GM12892 (cell line): Measurements from ENCODE around the gene VAPB.

Source experiments
- POLR2A ChIP-seq: IDR thresholded peaks from 2 replicates; pipeline ENCODE4 v1.6.1; 2011; ENCODE audit warnings: low read depth, low read length, control low read depth
- POLR2AphosphoS5 ChIP-seq: IDR thresholded peaks from 2 replicates; pipeline ENCODE4 v1.6.1; 2011; ENCODE audit warnings: low read depth, low read length, control low read depth
- TAF1 ChIP-seq: IDR thresholded peaks from 2 replicates; pipeline ENCODE4 v1.6.1; 2011; ENCODE audit warnings: low read depth, mild to moderate bottlenecking, control low read depth, low read length, borderline replicate concordance

DNA sequence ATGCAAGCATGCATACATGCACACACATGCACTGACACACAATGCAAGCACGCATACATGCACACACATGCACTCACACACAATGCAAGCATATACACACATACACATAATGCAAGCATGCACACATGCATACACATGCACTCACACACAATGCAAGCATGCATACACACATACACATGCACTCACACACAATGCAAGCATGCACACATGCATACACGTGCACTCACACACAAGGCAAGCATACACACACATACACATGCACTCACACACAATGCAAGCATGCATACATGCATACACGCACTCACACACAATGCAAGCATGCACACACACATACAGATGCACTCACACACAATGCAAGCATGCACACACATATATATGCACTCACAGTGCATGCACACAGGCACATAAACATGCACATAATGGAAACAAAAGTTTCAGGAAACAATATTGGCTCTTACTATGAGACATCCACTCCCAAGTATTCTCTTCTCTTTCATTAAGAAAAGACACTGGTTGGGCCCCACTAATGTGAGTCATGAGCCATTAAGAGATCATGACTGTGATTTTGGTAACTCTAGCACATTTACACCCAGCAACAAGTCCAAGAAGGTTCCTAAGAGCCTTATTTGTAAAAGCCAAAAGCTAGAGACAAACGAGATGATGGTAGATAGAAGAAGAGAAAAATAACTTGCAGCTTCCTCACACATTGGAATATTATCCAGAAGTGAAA is 103.9 kb downstream of the VAPB start:
- TF ChIP-seq POLR2A (no peak), POLR2AphosphoS5 (no peak), TAF1 (no peak)
